Smooth muscle cell (in vitro differentiated cells): ENCODE results near the gene COX8A. TPM values are rescaled to one million over a fixed set of nuclear protein-coding genes. Genes with fewer than 3 reads are reported as not detected.

Experiments used
- DNase-seq: peaks from one replicate; lab custom pipeline; 2025; ENCODE audit not compliant: unreplicated experiment; lab: John Stamatoyannopoulos, UW
- H2AFZ ChIP-seq: fragments of 200-600 bp; sonication (generic); 2 replicates; pipeline ENCODE4 v1.6.0; 2016; ENCODE audit warnings: antibody characterized with exemption, low read depth, mild to moderate bottlenecking
- H3F3A ChIP-seq: fragments of 200-600 bp; sonication (generic); 2 replicates; pipeline ENCODE4 v1.6.0; 2017; ENCODE audit warnings: antibody characterized with exemption, low read depth
- H3K27ac ChIP-seq: fragments of 200-600 bp; sonication (generic); 2 replicates; pipeline ENCODE4 v1.5.1; 2016; ENCODE audit warnings: low read depth, mild to moderate bottlenecking
- H3K27me3 ChIP-seq: fragments of 200-600 bp; sonication (generic); 2 replicates; pipeline ENCODE4 v1.6.1; 2016; ENCODE audit warnings: low read depth, mild to moderate bottlenecking
- H3K36me3 ChIP-seq: fragments of 200-600 bp; sonication (generic); 2 replicates; pipeline ENCODE4 v1.5.1; 2016; ENCODE audit warnings: low read depth
- H3K4me1 ChIP-seq: fragments of 200-600 bp; sonication (generic); 2 replicates; pipeline ENCODE4 v1.5.1; 2016; ENCODE audit warnings: low read depth
- H3K4me2 ChIP-seq: fragments of 200-600 bp; sonication (generic); 2 replicates; pipeline ENCODE4 v1.6.0; 2016; ENCODE audit warnings: mild to moderate bottlenecking
- H3K4me3 ChIP-seq: fragments of 200-600 bp; sonication (generic); 2 replicates; pipeline ENCODE4 v1.5.1; 2016; ENCODE audit warnings: mild to moderate bottlenecking
- H3K79me2 ChIP-seq: fragments of 200-600 bp; sonication (generic); 2 replicates; pipeline ENCODE4 v1.6.0; 2016; ENCODE audit warnings: low read depth, mild to moderate bottlenecking
- H3K9ac ChIP-seq: fragments of 200-600 bp; sonication (generic); 2 replicates; pipeline ENCODE4 v1.6.0; 2016; ENCODE audit warnings: low read depth
- H3K9me3 ChIP-seq: fragments of 200-600 bp; sonication (generic); replicated peaks from 2 replicates; pipeline ENCODE4 v1.5.1; 2016; ENCODE audit warnings: low read depth
- H4K20me1 ChIP-seq: fragments of 200-600 bp; sonication (generic); 2 replicates; pipeline ENCODE4 v1.6.0; 2016; ENCODE audit warnings: low read depth
- CTCF ChIP-seq: fragments of 200-600 bp; sonication (generic); IDR thresholded peaks from 2 replicates; pipeline ENCODE4 v1.5.1; 2017; ENCODE audit warnings: borderline replicate concordance, mild to moderate bottlenecking, antibody characterized with exemption; ENCODE audit not compliant: insufficient read depth, poor library complexity, severe bottlenecking
- WGBS: methylation state at CpG from one replicate; pipeline ENCODE4 v1.1.7; 2016; ENCODE audit warnings: low lambda C conversion rate; 5-methylcytosine and 5-hydroxymethylcytosine counted together
- polyA plus RNA-seq: library from polyadenylated mRNA; unstranded; fragments of >200 nt; fragmentation: Nextera tagmentation; extraction: Ambion mirVana; gene quantifications from 2 replicates; pipeline ENCODE4 v1.2.1, GENCODE V29; 2016
- total RNA-seq: library from RNA; depleted of rRNA; stranded (reverse); fragments of >200 nt; gene quantifications from 2 replicates; pipeline ENCODE4 v1.2.3, GENCODE V29; 2014

COX8A gene
- total and polyA plus RNA-seq, 2 experiments from 2014 or later: 534 to 551 TPM

DNA sequence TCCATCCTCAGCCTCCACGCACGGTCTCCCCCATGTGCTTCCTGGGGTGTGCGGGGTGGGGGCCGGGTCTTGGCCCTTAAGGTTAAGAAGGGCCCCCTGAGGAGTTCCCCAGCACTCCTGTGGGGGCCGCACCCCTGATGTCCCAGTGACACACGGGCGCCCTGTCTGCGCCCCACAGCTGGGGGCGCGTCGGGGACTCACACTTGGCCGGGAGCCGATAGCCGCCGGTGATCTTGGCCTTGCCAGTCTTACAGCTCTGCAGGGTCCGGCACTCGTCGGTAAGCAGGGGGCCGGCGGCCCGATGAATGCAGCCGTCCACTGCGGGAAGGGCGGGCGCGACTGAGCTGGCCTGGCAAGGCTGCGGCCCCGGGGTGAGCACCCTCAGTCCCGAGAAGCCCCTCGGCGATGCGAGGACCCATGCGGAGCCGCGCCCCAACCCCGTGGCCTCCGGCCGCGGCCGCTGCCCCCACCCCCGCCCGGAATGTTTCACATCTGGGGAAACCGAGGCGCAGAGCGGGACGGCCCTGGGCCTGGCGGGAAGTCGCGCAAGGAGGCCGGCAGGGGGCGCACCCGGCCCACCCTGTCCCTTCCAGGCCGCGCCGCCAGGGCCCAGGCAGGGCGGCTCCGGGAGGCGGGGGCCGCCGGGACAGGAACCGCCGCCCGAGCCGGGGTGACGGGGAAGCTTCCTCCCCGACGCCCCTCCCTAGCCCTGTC lies 25.8 kb downstream of the COX8A start:
- 2% methylated on average over 34 of the region's 67 CpGs for WGBS
- Histone ChIP-seq H3K4me1 (peaks cover 21% of the 10 kb centered on the region), H3F3A (no peaks in the 10 kb centered on the region), H3K79me2 (no peaks in the 10 kb centered on the region), H3K36me3 (no peaks in the 10 kb centered on the region), H3K9ac (no peak overlapping the region), H3K27me3 (no peaks in the 10 kb centered on the region), H2AFZ (no peak overlapping the region), H3K27ac (no peak overlapping the region), H4K20me1 (peaks cover 53% of the 10 kb centered on the region), H3K4me2 (peak overlapping the region; percentile 92), H3K9me3 (no peaks in the 10 kb centered on the region), H3K4me3 (peak overlapping the region; percentile 44)
- TF ChIP-seq CTCF: peak; percentile 82
- DNase-seq: peak; percentile 58

DNA sequence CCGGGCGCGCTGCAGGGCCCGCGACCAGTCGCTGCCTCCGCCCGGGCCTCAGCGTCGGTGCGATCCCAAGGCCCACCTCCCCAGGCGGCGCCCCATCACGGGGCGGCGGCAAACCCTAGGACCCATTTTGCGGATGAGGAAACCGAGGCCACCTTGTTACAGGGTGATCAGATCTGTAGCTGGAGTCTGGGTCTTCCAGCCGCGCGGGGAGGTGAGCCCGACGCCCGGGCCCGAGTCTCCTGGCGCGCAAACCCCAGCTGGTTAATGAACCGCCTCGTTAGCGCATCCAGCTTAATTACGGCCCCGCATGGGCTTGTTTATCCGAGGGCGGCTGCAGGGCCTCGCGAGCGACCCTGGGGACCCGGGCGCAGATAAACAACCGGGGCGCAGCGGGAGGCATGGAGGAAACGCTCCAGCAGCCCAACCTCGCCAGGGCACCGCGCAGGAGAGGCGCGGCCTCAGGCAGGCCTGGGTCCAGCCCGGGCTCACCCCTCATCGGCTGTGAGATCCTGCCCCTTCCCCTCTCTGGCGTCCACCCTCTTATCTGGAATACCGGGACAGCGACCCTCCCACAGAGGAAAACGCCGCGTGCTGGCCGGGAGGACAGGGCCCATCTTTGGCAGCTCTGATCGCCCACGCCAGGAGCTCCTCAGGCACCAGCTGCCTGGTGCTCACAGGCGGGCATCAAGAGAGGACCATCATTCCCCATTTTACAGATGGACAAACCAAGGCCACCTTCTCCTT lies 26.5 kb downstream of the COX8A start:
- H2AFZ ChIP-seq: no peak overlapping the region
- H3K79me2 ChIP-seq: no peaks in the 10 kb centered on the region
- no peaks in the 10 kb centered on the region for H3K27me3 ChIP-seq
- H4K20me1 ChIP-seq: peaks cover 51% of the 10 kb centered on the region
- WGBS: 48% methylated on average over 53 of the region's 60 CpGs
- H3K27ac ChIP-seq: no peak overlapping the region
- no peak overlapping the region for H3K9ac ChIP-seq
- H3K4me2 ChIP-seq: peak overlapping the region; percentile 92
- no peak for TF ChIP-seq CTCF
- no peak for DNase-seq
- H3K9me3 ChIP-seq: no peaks in the 10 kb centered on the region
- H3F3A ChIP-seq: no peaks in the 10 kb centered on the region
- H3K4me3 ChIP-seq: peak overlapping the region; percentile 44
- H3K4me1 ChIP-seq: peaks cover 21% of the 10 kb centered on the region
- no peaks in the 10 kb centered on the region for H3K36me3 ChIP-seq

GRCh38 chr11:64001484-64002420 lies 27.3 kb downstream of the COX8A start:
- H3F3A ChIP-seq: no peaks in the 10 kb centered on the region
- TF ChIP-seq CTCF: no peak
- H3K4me1 ChIP-seq: peaks cover 23% of the 10 kb centered on the region
- 83% methylated on average over 23 of the region's 23 CpGs for WGBS
- no peak overlapping the region for H3K4me2 ChIP-seq
- H3K27ac ChIP-seq: no peak overlapping the region
- no peaks in the 10 kb centered on the region for H3K79me2 ChIP-seq
- H3K9me3 ChIP-seq: no peaks in the 10 kb centered on the region
- H3K9ac ChIP-seq: no peak overlapping the region
- H2AFZ ChIP-seq: no peak overlapping the region
- H3K27me3 ChIP-seq: peaks cover 2% of the 10 kb centered on the region
- H3K36me3 ChIP-seq: no peaks in the 10 kb centered on the region
- DNase-seq: no peak
- H3K4me3 ChIP-seq: no peak overlapping the region
- H4K20me1 ChIP-seq: peaks cover 51% of the 10 kb centered on the region
